SU-DHL-6 (cell line): ENCODE data around the gene PNP.

Source experiments
- CTCF ChIP-seq: fragments of 200-600 bp; sonication (generic); IDR thresholded peaks from one replicate; pipeline ENCODE4 v1.5.1; 2017; ENCODE audit warnings: antibody characterized with exemption, mild to moderate bottlenecking, low read length, moderate library complexity; ENCODE audit not compliant: insufficient read depth, poor library complexity, severe bottlenecking
- EZH2phosphoT487 ChIP-seq: fragments of 200-600 bp; sonication (generic), shearing (Covaris generic); conservative IDR thresholded peaks from 2 replicates; pipeline ENCODE4 v1.6.1; 2018; ENCODE audit warnings: mild to moderate bottlenecking, antibody characterized with exemption, low read length, moderate library complexity, mixed read lengths

DNA sequence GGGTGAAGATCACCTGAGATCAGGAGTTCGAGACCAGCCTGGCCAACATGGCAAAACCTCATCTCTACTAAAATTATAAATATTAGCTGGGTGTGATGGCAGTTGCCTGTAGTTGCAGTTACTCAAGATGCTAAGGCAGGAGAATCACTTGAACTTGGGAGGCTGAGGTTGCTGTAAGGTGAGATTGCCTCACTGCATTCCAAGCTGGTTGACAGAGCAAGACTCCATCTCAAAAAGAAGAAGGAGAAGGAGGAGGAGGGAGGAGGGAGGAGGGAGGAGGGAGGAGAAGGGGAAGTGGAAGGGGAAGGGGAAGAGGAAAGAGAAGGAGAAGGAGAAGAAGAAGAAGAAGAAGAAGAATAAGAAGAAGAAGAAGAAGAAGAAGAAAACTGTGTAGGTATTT is 53.1 kb downstream of the PNP start:
- no peak for TF ChIP-seq CTCF
- no peak for TF ChIP-seq EZH2phosphoT487
